ENCODE data around the gene ALDH3B1. TPM values are rescaled to one million over a fixed set of nuclear protein-coding genes. Genes with fewer than 3 reads are reported as not detected.

Gene ALDH3B1
- total and polyA plus RNA-seq, 10 of the 15 experiments (the other 5 are each of a cell fraction or from before 2014, with no cell fraction given): 0.03 to 0.37 (median 0.17) TPM; not detected in 3

DNA sequence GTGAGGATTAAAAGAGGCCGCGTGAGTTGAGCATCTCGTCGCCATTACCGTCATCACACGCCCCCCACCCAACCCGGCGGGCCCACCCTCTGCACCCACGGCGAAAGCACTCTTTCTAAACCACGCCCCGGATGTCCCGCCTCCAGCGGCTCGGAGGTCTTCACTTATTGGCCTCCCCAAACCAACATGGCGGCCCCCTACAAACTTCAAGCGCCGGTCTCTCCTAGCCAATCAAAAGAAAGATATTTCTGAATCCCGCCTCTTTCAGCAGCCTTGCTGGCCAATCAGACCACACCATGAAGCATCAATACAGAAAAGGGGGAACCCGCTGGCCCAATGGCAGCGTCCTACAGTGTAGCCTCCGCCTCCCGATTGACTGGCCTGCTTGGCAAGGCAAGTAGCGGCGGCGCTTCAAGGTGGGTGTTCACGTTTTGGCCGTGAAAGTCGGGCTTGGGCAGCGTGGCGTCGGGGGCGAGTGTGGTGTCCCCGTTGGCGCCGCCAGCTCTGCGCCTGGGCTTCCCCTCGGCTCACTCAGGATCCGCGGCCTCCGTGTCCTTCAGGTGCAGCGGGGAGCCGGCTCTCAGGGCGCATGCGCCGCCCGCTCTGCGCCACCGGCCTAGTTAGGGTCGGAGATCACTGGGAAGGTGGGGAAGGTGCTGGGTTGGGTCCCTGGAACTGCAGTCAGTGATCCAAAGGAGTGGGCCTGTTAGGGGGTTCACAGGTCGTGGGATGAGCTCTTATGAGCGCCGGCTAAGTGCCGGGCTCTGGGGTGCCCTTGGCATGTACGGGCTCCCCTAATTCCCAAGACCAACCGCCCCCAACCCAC lies 20.4 kb downstream of the ALDH3B1 start, which contains the start of gene NDUFS8 (continued):
- TF ChIP-seq, protein P1, sequence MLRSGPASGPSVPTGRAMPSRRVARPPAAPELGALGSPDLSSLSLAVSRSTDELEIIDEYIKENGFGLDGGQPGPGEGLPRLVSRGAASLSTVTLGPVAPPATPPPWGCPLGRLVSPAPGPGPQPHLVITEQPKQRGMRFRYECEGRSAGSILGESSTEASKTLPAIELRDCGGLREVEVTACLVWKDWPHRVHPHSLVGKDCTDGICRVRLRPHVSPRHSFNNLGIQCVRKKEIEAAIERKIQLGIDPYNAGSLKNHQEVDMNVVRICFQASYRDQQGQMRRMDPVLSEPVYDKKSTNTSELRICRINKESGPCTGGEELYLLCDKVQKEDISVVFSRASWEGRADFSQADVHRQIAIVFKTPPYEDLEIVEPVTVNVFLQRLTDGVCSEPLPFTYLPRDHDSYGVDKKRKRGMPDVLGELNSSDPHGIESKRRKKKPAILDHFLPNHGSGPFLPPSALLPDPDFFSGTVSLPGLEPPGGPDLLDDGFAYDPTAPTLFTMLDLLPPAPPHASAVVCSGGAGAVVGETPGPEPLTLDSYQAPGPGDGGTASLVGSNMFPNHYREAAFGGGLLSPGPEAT (IDR thresholded peaks at IDR 0.05; ENCODE audit: low read depth): peak; percentile 44; the same call in 1 of the 2 replicates
- no peak for TF ChIP-seq IRF4 (IDR thresholded peaks at IDR 0.05; ENCODE audit: low read depth, low read length)
- TF ChIP-seq, protein P2, sequence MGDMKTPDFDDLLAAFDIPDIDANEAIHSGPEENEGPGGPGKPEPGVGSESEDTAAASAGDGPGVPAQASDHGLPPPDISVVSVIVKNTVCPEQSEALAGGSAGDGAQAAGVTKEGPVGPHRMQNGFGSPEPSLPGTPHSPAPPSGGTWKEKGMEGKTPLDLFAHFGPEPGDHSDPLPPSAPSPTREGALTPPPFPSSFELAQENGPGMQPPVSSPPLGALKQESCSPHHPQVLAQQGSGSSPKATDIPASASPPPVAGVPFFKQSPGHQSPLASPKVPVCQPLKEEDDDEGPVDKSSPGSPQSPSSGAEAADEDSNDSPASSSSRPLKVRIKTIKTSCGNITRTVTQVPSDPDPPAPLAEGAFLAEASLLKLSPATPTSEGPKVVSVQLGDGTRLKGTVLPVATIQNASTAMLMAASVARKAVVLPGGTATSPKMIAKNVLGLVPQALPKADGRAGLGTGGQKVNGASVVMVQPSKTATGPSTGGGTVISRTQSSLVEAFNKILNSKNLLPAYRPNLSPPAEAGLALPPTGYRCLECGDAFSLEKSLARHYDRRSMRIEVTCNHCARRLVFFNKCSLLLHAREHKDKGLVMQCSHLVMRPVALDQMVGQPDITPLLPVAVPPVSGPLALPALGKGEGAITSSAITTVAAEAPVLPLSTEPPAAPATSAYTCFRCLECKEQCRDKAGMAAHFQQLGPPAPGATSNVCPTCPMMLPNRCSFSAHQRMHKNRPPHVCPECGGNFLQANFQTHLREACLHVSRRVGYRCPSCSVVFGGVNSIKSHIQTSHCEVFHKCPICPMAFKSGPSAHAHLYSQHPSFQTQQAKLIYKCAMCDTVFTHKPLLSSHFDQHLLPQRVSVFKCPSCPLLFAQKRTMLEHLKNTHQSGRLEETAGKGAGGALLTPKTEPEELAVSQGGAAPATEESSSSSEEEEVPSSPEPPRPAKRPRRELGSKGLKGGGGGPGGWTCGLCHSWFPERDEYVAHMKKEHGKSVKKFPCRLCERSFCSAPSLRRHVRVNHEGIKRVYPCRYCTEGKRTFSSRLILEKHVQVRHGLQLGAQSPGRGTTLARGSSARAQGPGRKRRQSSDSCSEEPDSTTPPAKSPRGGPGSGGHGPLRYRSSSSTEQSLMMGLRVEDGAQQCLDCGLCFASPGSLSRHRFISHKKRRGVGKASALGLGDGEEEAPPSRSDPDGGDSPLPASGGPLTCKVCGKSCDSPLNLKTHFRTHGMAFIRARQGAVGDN (IDR thresholded peaks at IDR 0.05): no peak; the same call in 1 of the 2 replicates
- no peak for TF ChIP-seq JUNB (IDR thresholded peaks at IDR 0.05)
- TF ChIP-seq, protein P3, sequence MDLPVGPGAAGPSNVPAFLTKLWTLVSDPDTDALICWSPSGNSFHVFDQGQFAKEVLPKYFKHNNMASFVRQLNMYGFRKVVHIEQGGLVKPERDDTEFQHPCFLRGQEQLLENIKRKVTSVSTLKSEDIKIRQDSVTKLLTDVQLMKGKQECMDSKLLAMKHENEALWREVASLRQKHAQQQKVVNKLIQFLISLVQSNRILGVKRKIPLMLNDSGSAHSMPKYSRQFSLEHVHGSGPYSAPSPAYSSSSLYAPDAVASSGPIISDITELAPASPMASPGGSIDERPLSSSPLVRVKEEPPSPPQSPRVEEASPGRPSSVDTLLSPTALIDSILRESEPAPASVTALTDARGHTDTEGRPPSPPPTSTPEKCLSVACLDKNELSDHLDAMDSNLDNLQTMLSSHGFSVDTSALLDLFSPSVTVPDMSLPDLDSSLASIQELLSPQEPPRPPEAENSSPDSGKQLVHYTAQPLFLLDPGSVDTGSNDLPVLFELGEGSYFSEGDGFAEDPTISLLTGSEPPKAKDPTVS (IDR thresholded peaks at IDR 0.05; ENCODE audit: low read depth, low read length): no peak
- peak; percentile 75 for TF ChIP-seq NRF1 (conservative IDR thresholded peaks at IDR 0.05; ENCODE audit: low read depth, low read length)
- 0 out of 2 replicates have a peak, but pooled peaks have one; percentile 42 for TF ChIP-seq TAF1 (IDR thresholded peaks at IDR 0.05; ENCODE audit: borderline replicate concordance, low read depth, low read length)
- TF ChIP-seq, protein P4, sequence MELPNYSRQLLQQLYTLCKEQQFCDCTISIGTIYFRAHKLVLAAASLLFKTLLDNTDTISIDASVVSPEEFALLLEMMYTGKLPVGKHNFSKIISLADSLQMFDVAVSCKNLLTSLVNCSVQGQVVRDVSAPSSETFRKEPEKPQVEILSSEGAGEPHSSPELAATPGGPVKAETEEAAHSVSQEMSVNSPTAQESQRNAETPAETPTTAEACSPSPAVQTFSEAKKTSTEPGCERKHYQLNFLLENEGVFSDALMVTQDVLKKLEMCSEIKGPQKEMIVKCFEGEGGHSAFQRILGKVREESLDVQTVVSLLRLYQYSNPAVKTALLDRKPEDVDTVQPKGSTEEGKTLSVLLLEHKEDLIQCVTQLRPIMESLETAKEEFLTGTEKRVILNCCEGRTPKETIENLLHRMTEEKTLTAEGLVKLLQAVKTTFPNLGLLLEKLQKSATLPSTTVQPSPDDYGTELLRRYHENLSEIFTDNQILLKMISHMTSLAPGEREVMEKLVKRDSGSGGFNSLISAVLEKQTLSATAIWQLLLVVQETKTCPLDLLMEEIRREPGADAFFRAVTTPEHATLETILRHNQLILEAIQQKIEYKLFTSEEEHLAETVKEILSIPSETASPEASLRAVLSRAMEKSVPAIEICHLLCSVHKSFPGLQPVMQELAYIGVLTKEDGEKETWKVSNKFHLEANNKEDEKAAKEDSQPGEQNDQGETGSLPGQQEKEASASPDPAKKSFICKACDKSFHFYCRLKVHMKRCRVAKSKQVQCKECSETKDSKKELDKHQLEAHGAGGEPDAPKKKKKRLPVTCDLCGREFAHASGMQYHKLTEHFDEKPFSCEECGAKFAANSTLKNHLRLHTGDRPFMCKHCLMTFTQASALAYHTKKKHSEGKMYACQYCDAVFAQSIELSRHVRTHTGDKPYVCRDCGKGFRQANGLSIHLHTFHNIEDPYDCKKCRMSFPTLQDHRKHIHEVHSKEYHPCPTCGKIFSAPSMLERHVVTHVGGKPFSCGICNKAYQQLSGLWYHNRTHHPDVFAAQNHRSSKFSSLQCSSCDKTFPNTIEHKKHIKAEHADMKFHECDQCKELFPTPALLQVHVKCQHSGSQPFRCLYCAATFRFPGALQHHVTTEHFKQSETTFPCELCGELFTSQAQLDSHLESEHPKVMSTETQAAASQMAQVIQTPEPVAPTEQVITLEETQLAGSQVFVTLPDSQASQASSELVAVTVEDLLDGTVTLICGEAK (IDR thresholded peaks at IDR 0.05; ENCODE audit: borderline replicate concordance): peak; percentile 86
- TF ChIP-seq WRNIP1 (IDR thresholded peaks at IDR 0.05; ENCODE audit: borderline replicate concordance, low read depth, low read length): no peak
- peak; percentile 96 for TF ChIP-seq YY1 (IDR thresholded peaks at IDR 0.05; ENCODE audit: low read depth, low read length)
- TF ChIP-seq KLF5 (IDR thresholded peaks at IDR 0.05; ENCODE audit: partially characterized antibody): no peak
- TF ChIP-seq, protein P5, sequence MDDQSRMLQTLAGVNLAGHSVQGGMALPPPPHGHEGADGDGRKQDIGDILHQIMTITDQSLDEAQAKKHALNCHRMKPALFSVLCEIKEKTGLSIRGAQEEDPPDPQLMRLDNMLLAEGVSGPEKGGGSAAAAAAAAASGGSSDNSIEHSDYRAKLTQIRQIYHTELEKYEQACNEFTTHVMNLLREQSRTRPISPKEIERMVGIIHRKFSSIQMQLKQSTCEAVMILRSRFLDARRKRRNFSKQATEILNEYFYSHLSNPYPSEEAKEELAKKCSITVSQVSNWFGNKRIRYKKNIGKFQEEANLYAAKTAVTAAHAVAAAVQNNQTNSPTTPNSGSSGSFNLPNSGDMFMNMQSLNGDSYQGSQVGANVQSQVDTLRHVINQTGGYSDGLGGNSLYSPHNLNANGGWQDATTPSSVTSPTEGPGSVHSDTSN (IDR thresholded peaks at IDR 0.05; ENCODE audit: insufficient replicate concordance, low read depth, low read length): peak; percentile 84
- TF ChIP-seq MXI1 (IDR thresholded peaks at IDR 0.05; ENCODE audit: low read depth, low read length): 0 out of 2 replicates have a peak, but pooled peaks have one; percentile 44
- TF ChIP-seq ZSCAN29 (IDR thresholded peaks at IDR 0.05): no peak
